MCF 10A (cell line): ENCODE results near the gene ING5. TPM values are rescaled to one million over a fixed set of nuclear protein-coding genes. Genes with fewer than 3 reads are reported as not detected.

ENCODE experiments used
- BruUV-seq: library from RNA; stranded (reverse); fragments of 400-500 nt; replicated peaks from 2 replicates; lab custom pipeline; 2021; lab: Mats Ljungman, UMichigan
- CTCF ChIA-PET: fragments of 300-600 bp; sonication (Branson Sonifier 250); formaldehyde crosslinking; extraction: SDS; loops from one replicate; lab custom pipeline; 2021; ENCODE audit warnings: antibody characterized with exemption, inconsistent platforms; lab: Yijun Ruan, JAX
- POLR2A ChIA-PET: fragments of 300-600, 350-650 bp; sonication (Branson Sonifier 250); formaldehyde crosslinking; extraction: SDS; loops from one replicate; lab custom pipeline; 2020; ENCODE audit warnings: antibody characterized with exemption, inconsistent platforms; lab: Yijun Ruan, JAX
- DNase-seq: peaks from one replicate; pipeline ENCODE4 v3.0.0-alpha.2; 2018; ENCODE audit not compliant: unreplicated experiment
- H3K27ac Mint-ChIP-seq: one replicate; pipeline ENCODE4 v1.8.0; 2022; ENCODE audit warnings: mild to moderate bottlenecking, low read depth, mixed read lengths; ENCODE audit not compliant: unreplicated experiment
- H3K27me3 Mint-ChIP-seq: one replicate; pipeline ENCODE4 v1.8.0; 2022; ENCODE audit warnings: mixed read lengths; ENCODE audit not compliant: insufficient read depth, unreplicated experiment
- H3K36me3 Mint-ChIP-seq: one replicate; pipeline ENCODE4 v1.8.0; 2022; ENCODE audit warnings: mild to moderate bottlenecking, moderate library complexity, mixed read lengths; ENCODE audit not compliant: insufficient read depth, unreplicated experiment
- H3K4me1 Mint-ChIP-seq: one replicate; pipeline ENCODE4 v1.8.0; 2022; ENCODE audit warnings: mixed read lengths; ENCODE audit not compliant: insufficient read depth, unreplicated experiment
- H3K4me3 Mint-ChIP-seq: one replicate; pipeline ENCODE4 v1.8.0; 2022; ENCODE audit warnings: mild to moderate bottlenecking, moderate library complexity, mixed read lengths; ENCODE audit not compliant: unreplicated experiment
- H3K9me3 Mint-ChIP-seq: one replicate; pipeline ENCODE4 v1.8.0; 2022; ENCODE audit warnings: mixed read lengths; ENCODE audit not compliant: unreplicated experiment
- CTCF ChIP-seq: fragments of 200-600 bp; IDR thresholded peaks from one replicate; pipeline ENCODE4 v1.8.0; 2022; ENCODE audit warnings: antibody characterized with exemption, mild to moderate bottlenecking; ENCODE audit not compliant: unreplicated experiment
- intact Hi-C: fragments of 100-400 bp; cut with micrococcal nuclease; formaldehyde crosslinking; loops from 2 replicates; pipeline ENCODE4 v1.14.1; 2022
- total RNA-seq: library from RNA; stranded (reverse); gene quantifications from 2 replicates; pipeline ENCODE4 v1.2.3, GENCODE V29; 2022

The ING5 gene
- total RNA-seq, 1 experiment from 2014 or later, result 35.5 TPM

DNA sequence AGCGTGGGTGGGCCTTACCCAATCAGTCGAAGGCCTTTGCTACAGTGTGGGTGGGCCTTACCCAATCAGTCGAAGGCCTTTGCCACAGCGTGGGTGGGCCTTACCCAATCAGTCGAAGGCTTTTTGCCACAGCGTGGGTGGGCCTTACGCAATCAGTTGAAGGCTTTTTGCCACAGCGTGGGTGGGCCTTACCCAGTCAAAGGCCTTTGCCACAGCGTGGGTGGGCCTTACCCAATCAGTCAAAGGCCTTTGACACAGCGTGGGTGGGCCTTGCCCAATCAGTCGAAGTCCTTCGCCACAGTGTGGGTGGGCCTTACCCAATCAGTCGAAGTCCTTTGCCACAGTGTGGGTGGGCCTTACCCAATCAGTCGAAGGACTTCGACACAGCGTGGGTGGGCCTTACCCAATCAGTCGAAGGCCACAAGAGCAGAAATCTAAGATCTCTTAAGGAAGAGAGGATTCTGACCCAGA, 58.5 kb downstream of the ING5 start:
- H3K36me3 Mint-ChIP-seq, result peaks cover 54% of the 10 kb centered on the region
- ChIA-PET CTCF (interaction anchor here (0.7 kb wide), 1 partner anchor 58 kb away, joined by 3 read pairs; no protein-coding TSS in a partner anchor), POLR2A (no interaction called here)
- TF ChIP-seq CTCF, result no peak
- H3K4me1 Mint-ChIP-seq, result no peaks in the 10 kb centered on the region
- H3K9me3 Mint-ChIP-seq, result no peaks in the 10 kb centered on the region
- H3K4me3 Mint-ChIP-seq, result no peak overlapping the region
- no peak overlapping the region for H3K27ac Mint-ChIP-seq
- no TSS peak for BruUV-seq
- no peak for DNase-seq
- H3K27me3 Mint-ChIP-seq, result no peaks in the 10 kb centered on the region
- intact Hi-C loops, result no loop called here

- Mint-ChIP-seq H3K27ac (no peak overlapping the region), H3K4me1 (no peaks in the 10 kb centered on the region), H3K4me3 (no peak overlapping the region), H3K27me3 (no peaks in the 10 kb centered on the region), H3K9me3 (no peaks in the 10 kb centered on the region), H3K36me3 (peaks cover 39% of the 10 kb centered on the region)
- TF ChIP-seq CTCF, result no peak
- ChIA-PET POLR2A (interaction anchor here (0.6 kb wide), 1 partner anchor 25 kb away, joined by 5 read pairs; no protein-coding TSS in a partner anchor), CTCF (interaction anchor here (0.6 kb wide), 1 partner anchor 25 kb away, joined by 3 read pairs; no protein-coding TSS in a partner anchor)
- no peak for DNase-seq
- BruUV-seq, result no TSS peak
- intact Hi-C loops, result no loop called here
Measured at GRCh38 chr2:241762321-241762932, 60.6 kb downstream of the ING5 start.

GRCh38 chr2:241762933-241763369, 61.1 kb downstream of the ING5 start:
- no peak overlapping the region for H3K27ac Mint-ChIP-seq
- H3K36me3 Mint-ChIP-seq, result peaks cover 34% of the 10 kb centered on the region
- POLR2A ChIA-PET, result no interaction called here
- intact Hi-C loops, result no loop called here
- TF ChIP-seq CTCF, result no peak
- no peaks in the 10 kb centered on the region for H3K27me3 Mint-ChIP-seq
- no peaks in the 10 kb centered on the region for H3K4me1 Mint-ChIP-seq
- H3K9me3 Mint-ChIP-seq, result no peaks in the 10 kb centered on the region
- no peak for DNase-seq
- no peak overlapping the region for H3K4me3 Mint-ChIP-seq
- CTCF ChIA-PET, result interaction anchor here (0.5 kb wide), 1 partner anchor 19 kb away, joined by 3 read pairs; no protein-coding TSS in a partner anchor
- BruUV-seq, result no TSS peak

- ChIA-PET POLR2A (no interaction called here), CTCF (interaction anchor here (0.5 kb wide), 1 partner anchor 20 kb away, joined by 3 read pairs; no protein-coding TSS in a partner anchor)
- Mint-ChIP-seq H3K9me3 (no peaks in the 10 kb centered on the region), H3K4me1 (no peaks in the 10 kb centered on the region), H3K36me3 (peaks cover 31% of the 10 kb centered on the region), H3K27me3 (no peaks in the 10 kb centered on the region), H3K4me3 (no peak overlapping the region), H3K27ac (no peak overlapping the region)
- no TSS peak for BruUV-seq
- TF ChIP-seq CTCF, result no peak
- DNase-seq, result no peak
- intact Hi-C loops, result no loop called here
Measured at GRCh38 chr2:241763551-241764274, 61.9 kb downstream of the ING5 start.
